HL-60 (cell line): ENCODE measurements around the gene ADAMTS13.
A peak's percentile ranks its signal among the peaks of the same experiment; 100 is the strongest.
"Not testable (repeated sequence)": the region's sequence is repeated elsewhere in the genome, so short reads cannot be mapped to it uniquely, and the experiment has no call there.

Source experiments
- DNase-seq, 2 experiments: peaks; one replicate each; pipeline ENCODE4 v3.0.0-alpha.2; 2010 to 2020; ENCODE audit warnings: low read depth in 1 of 2, low spot score in 1 of 2
- H3K27ac ChIP-seq: fragments of 250-450 bp; sonication (Bioruptor Pico); replicated peaks from 2 replicates; pipeline ENCODE4 v1.5.1; 2020; ENCODE audit warnings: mild to moderate bottlenecking, moderate library complexity
- H3K27me3 ChIP-seq: fragments of 250-450 bp; sonication (Bioruptor Pico); 2 replicates; pipeline ENCODE4 v1.5.1; 2021; ENCODE audit warnings: mild to moderate bottlenecking, moderate library complexity; ENCODE audit not compliant: insufficient read depth, poor library complexity, severe bottlenecking
- H3K4me3 ChIP-seq: replicated peaks from 2 replicates; pipeline ENCODE4 v1.5.1; 2011; ENCODE audit warnings: mild to moderate bottlenecking, control low read depth, low read length; ENCODE audit not compliant: insufficient read depth
- GABPA ChIP-seq: IDR thresholded peaks from 2 replicates; pipeline ENCODE4 v1.6.1; 2012; ENCODE audit warnings: low read depth
- POLR2AphosphoS5 ChIP-seq: IDR thresholded peaks from 2 replicates; pipeline ENCODE4 v1.6.1; 2012; ENCODE audit warnings: low read depth
- SPI1 ChIP-seq: IDR thresholded peaks from 2 replicates; pipeline ENCODE4 v1.6.1; 2012; ENCODE audit warnings: low read depth, mild to moderate bottlenecking, borderline replicate concordance
- TF ChIP-seq, protein P1 (sequence below): IDR thresholded peaks from 2 replicates; pipeline ENCODE4 v1.6.1; 2012; ENCODE audit warnings: low read depth; ENCODE audit not compliant: insufficient replicate concordance
- TF ChIP-seq, protein P2 (sequence below): IDR thresholded peaks from one replicate; pipeline ENCODE4 v1.5.1; 2011; ENCODE audit warnings: low read length, control low read depth, inconsistent platforms; ENCODE audit not compliant: insufficient read depth

The ADAMTS13 gene

DNA sequence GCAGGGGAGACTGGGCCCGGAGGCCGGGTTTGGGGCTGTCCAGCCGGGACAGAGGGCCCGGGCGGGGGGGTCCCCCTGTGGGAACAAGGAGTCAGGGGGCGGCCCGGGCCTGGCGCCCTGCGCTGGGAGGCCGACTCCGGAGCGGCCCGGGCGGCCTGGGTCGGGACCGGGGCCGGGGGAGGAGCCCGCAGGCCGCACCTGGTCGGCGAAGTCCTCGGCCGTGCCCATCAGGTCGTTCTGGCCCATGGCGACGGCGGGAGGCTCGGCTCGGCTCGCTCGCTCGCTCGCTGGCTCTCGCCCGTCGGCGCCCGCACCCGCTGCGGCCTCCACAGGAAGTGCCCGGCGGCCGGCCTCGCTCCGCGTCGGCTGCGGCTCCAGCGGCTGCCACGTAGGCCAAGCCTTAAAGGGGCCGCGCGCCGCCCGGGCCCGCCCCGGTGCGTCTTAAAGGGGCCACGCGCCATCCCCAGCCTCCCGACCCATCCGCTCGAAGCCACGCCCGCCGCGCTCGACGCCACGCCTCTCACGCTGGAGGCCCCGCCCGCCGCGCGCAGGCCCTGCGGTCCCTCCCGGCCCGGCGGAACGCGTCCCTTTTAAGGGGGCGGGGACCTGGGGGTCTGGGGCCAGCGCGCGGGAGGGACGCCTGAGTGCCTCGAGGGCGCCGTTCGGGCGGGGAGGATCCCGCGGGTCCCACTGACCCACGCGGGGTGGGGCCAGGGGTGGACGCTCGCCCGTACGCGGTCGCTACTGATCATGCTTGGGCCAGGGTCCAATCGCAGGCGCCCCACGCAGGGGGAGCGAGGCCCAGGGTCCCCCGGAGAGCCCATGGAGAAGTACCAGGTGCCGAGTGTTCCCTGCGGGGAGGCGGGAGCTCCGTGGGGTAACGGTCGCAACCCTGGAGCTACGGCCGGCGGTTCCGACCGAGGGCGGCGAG, 46.2 kb upstream of the ADAMTS13 start, which contains the start of the genes STKLD1 and SURF4:
STKLD1 (plus strand) TSS at position 643 of the 931 bp plus-strand sequence; CDS start at position 751, 108 bp downstream.
SURF4 (minus strand) TSS at position 337 of the 931 bp plus-strand sequence; CDS start at position 246, 91 bp downstream.
- Histone ChIP-seq H3K27me3 (no peaks in the 10 kb centered on the region), H3K4me3 (peak within 1 kb of the TSS; percentile 82), H3K27ac (peak within 1 kb of the TSS; percentile 95)
- peak; percentile 89 to 93 for DNase-seq
- TF ChIP-seq, protein P1, sequence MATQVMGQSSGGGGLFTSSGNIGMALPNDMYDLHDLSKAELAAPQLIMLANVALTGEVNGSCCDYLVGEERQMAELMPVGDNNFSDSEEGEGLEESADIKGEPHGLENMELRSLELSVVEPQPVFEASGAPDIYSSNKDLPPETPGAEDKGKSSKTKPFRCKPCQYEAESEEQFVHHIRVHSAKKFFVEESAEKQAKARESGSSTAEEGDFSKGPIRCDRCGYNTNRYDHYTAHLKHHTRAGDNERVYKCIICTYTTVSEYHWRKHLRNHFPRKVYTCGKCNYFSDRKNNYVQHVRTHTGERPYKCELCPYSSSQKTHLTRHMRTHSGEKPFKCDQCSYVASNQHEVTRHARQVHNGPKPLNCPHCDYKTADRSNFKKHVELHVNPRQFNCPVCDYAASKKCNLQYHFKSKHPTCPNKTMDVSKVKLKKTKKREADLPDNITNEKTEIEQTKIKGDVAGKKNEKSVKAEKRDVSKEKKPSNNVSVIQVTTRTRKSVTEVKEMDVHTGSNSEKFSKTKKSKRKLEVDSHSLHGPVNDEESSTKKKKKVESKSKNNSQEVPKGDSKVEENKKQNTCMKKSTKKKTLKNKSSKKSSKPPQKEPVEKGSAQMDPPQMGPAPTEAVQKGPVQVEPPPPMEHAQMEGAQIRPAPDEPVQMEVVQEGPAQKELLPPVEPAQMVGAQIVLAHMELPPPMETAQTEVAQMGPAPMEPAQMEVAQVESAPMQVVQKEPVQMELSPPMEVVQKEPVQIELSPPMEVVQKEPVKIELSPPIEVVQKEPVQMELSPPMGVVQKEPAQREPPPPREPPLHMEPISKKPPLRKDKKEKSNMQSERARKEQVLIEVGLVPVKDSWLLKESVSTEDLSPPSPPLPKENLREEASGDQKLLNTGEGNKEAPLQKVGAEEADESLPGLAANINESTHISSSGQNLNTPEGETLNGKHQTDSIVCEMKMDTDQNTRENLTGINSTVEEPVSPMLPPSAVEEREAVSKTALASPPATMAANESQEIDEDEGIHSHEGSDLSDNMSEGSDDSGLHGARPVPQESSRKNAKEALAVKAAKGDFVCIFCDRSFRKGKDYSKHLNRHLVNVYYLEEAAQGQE: no peak
- TF ChIP-seq, protein P2, sequence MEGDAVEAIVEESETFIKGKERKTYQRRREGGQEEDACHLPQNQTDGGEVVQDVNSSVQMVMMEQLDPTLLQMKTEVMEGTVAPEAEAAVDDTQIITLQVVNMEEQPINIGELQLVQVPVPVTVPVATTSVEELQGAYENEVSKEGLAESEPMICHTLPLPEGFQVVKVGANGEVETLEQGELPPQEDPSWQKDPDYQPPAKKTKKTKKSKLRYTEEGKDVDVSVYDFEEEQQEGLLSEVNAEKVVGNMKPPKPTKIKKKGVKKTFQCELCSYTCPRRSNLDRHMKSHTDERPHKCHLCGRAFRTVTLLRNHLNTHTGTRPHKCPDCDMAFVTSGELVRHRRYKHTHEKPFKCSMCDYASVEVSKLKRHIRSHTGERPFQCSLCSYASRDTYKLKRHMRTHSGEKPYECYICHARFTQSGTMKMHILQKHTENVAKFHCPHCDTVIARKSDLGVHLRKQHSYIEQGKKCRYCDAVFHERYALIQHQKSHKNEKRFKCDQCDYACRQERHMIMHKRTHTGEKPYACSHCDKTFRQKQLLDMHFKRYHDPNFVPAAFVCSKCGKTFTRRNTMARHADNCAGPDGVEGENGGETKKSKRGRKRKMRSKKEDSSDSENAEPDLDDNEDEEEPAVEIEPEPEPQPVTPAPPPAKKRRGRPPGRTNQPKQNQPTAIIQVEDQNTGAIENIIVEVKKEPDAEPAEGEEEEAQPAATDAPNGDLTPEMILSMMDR: no peak
- 0 out of 2 replicates have a peak, but pooled peaks have one; percentile 17 for TF ChIP-seq SPI1
- TF ChIP-seq POLR2AphosphoS5: peak; percentile 66; the same call in 1 of the 2 replicates
- no peak for TF ChIP-seq GABPA

DNA sequence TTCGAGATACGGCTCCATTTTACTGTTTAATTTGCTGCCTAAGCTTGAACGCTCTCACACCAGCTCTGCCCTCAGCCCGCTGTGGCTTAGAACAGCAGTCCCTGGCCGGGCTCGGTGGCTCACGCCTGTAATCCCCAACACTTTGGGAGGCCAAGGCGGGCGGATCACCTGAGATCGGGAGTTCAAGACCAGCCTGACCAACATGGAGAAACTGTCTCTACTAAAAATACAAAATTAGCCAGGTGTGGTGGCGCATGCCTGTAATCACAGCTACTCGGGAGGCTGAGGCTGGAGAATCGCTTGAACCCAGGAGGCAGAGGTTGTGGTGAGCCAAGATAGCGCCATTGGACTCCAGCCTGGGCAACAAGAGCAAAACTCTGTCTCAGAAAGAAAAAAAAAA, 44.9 kb upstream of the ADAMTS13 start:
- not testable (repeated sequence) for H3K27me3 ChIP-seq, H3K4me3 ChIP-seq, H3K27ac ChIP-seq, DNase-seq

DNA sequence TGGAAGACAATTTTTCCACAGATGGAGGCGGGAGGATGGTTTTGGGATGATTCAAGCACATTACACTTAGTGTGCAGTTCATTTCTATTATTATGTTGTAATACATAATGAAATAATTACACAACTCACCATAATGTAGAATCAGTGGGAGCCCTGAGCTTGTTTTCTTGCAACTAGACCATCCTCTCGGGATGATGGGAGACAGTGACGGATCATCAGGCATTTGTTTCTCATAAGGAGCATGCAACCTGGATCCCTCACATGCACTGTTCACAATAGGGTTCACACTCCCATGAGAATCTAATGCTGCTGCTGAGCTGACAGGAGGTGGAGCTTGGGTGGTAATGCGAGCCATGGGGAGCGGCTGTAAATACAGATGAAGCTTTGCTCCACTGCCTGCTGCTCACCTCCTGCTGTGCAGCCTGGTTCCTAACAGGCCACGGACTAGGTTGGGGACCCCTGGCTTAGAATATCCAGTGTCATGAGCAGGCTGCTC, 44.4 kb upstream of the ADAMTS13 start:
- Histone ChIP-seq H3K27me3 (no peaks in the 10 kb centered on the region), H3K27ac (no peak overlapping the region), H3K4me3 (no peak overlapping the region)
- no peak for DNase-seq
- no peak for TF ChIP-seq POLR2AphosphoS5
- TF ChIP-seq, protein P2: no peak
- TF ChIP-seq, protein P1: no peak
- TF ChIP-seq GABPA: no peak
- no peak for TF ChIP-seq SPI1

DNA sequence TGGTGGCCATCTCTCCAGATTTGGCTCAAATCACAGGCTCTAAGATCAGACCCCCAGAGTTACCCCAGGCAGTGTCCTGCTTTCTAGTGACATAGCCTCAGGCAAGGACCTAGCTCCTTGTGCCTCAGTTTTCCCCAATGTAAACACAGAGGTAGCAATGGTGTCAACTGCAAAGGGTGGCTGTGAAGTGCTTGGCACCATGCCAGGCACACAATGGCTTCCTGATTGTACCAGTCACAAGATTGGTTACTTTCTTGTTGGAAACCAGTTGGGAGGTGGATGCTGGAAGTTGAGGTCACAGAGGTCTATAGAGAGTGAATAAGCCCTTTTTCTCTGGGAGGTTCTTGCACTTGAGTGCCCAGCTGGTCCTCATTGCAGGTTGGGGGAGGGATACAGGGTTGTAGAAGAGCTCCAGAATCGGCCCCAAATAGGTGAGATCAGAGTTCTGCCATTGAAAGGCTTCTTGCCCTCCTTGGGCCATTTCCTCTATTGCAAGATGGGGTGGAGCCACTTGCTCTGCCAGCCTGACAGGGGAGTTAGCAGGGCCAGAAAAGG, 43.7 kb upstream of the ADAMTS13 start:
- DNase-seq: peak in 1 of 2 experiments; percentile 35
- TF ChIP-seq POLR2AphosphoS5 (no peak), GABPA (no peak), SPI1 (no peak)
- TF ChIP-seq, protein P1: no peak
- TF ChIP-seq, protein P2: no peak
- H3K27ac ChIP-seq: no peak overlapping the region
- H3K27me3 ChIP-seq: no peaks in the 10 kb centered on the region
- no peak overlapping the region for H3K4me3 ChIP-seq
